GM19193 (cell line): Measurements from ENCODE around the gene INSC.

Source experiments
- POLR2A ChIP-seq: IDR thresholded peaks from 4 replicates; pipeline ENCODE4 v1.6.1; 2011; ENCODE audit not compliant: insufficient read depth, insufficient read length; ENCODE audit errors: extremely low read depth

INSC gene

GRCh38 chr11:15233371-15234165 lies 118.8 kb downstream of the INSC start:
- no peak for TF ChIP-seq POLR2A

- no peak for TF ChIP-seq POLR2A
Observed at GRCh38 chr11:15234796-15235195, 120.1 kb downstream of the INSC start.

GRCh38 chr11:15236559-15236958 lies 121.8 kb downstream of the INSC start:
- no peak for TF ChIP-seq POLR2A

GRCh38 chr11:15238856-15239255 lies 124.1 kb downstream of the INSC start:
- TF ChIP-seq POLR2A: no peak

- TF ChIP-seq POLR2A: no peak
Observed at GRCh38 chr11:15248749-15249148, 134.0 kb downstream of the INSC start.

GRCh38 chr11:15258433-15259165 lies 143.9 kb downstream of the INSC start:
- TF ChIP-seq POLR2A: no peak

- no peak for TF ChIP-seq POLR2A
Observed at GRCh38 chr11:15266999-15267398, 152.3 kb downstream of the INSC start.

GRCh38 chr11:15268598-15268997 lies 153.9 kb downstream of the INSC start:
- no peak for TF ChIP-seq POLR2A

- no peak for TF ChIP-seq POLR2A
Observed at GRCh38 chr11:15275141-15275540, 160.4 kb downstream of the INSC start.

- TF ChIP-seq POLR2A: no peak
Observed at GRCh38 chr11:15276621-15277020, 161.9 kb downstream of the INSC start.

- TF ChIP-seq POLR2A: no peak
Observed at GRCh38 chr11:15278128-15278527, 163.4 kb downstream of the INSC start.

- TF ChIP-seq POLR2A: no peak
Observed at GRCh38 chr11:15280393-15280792, 165.7 kb downstream of the INSC start.

- no peak for TF ChIP-seq POLR2A
Observed at GRCh38 chr11:15282754-15283153, 168.0 kb downstream of the INSC start.

- no peak for TF ChIP-seq POLR2A
Observed at GRCh38 chr11:15286465-15286864, 171.7 kb downstream of the INSC start.

GRCh38 chr11:15288863-15289262 lies 174.1 kb downstream of the INSC start:
- TF ChIP-seq POLR2A: no peak

- no peak for TF ChIP-seq POLR2A
Observed at GRCh38 chr11:15289723-15290122, 175.0 kb downstream of the INSC start.
